K562 (cell line): Measurements from ENCODE around the gene OTOP1. TPM values are rescaled to one million over a fixed set of nuclear protein-coding genes. Genes with fewer than 3 reads are reported as not detected.

Experiments used
- ADNP ChIP-seq: fragments of 200-800 bp; sonication (Bioruptor generic); IDR thresholded peaks from 2 replicates; pipeline ENCODE4 v1.6.1; 2016; ENCODE audit warnings: missing genetic modification characterization, missing compliant biosample characterization
- C11orf30 ChIP-seq: fragments of 450-650 bp; IDR thresholded peaks from 2 replicates; pipeline ENCODE4 v1.6.1; 2016; ENCODE audit warnings: low read depth, mild to moderate bottlenecking
- CSDE1 ChIP-seq, 2 experiments: fragments of 450-650 bp; IDR thresholded peaks; 2 replicates each; pipeline ENCODE4 v1.6.1; 2016; ENCODE audit warnings: mild to moderate bottlenecking in 1 of 2
- DDX20 ChIP-seq: fragments of 450-650 bp; IDR thresholded peaks from 2 replicates; pipeline ENCODE4 v1.6.1; 2016; ENCODE audit warnings: missing genetic modification characterization, low read depth, mild to moderate bottlenecking, missing compliant biosample characterization, moderate library complexity
- GABPA ChIP-seq: fragments of 200-800 bp; sonication (Bioruptor generic); conservative IDR thresholded peaks from 2 replicates; pipeline ENCODE4 v1.6.1; 2016; ENCODE audit warnings: low read depth, missing genetic modification characterization, missing compliant biosample characterization
- ILF3 ChIP-seq: fragments of 450-650 bp; IDR thresholded peaks from 2 replicates; pipeline ENCODE4 v1.6.1; 2018; ENCODE audit warnings: antibody characterized with exemption, mild to moderate bottlenecking, moderate library complexity, borderline replicate concordance
- KAT2B ChIP-seq: IDR thresholded peaks from one replicate; pipeline ENCODE4 v1.6.1; 2012; ENCODE audit warnings: low read depth, mild to moderate bottlenecking, control low read depth, inconsistent platforms, low read length, moderate library complexity
- NR3C1 ChIP-seq: sonication (generic); formaldehyde crosslinking; IDR thresholded peaks from 2 replicates; pipeline ENCODE4 v1.8.1; 2022; ENCODE audit warnings: missing genetic modification reagents
- PURB ChIP-seq: sonication (generic); formaldehyde crosslinking; IDR thresholded peaks from 2 replicates; pipeline ENCODE4 v1.9.0; 2021; ENCODE audit warnings: low read depth, mild to moderate bottlenecking, missing genetic modification reagents
- RBBP5 ChIP-seq: fragments of 200-600 bp; sonication (generic); IDR thresholded peaks from 2 replicates; pipeline ENCODE4 v1.6.1; 2012; ENCODE audit warnings: borderline replicate concordance, mild to moderate bottlenecking, low read length, control low read depth, inconsistent platforms; ENCODE audit not compliant: insufficient read depth, poor library complexity, severe bottlenecking
- RHOXF2B ChIP-seq: fragments of 250-450 bp; sonication (Bioruptor Pico); conservative IDR thresholded peaks from 2 replicates; pipeline ENCODE4 v1.5.1; 2021
- RUNX1 ChIP-seq: sonication (generic); IDR thresholded peaks from 2 replicates; pipeline ENCODE4 v1.6.1; 2016; ENCODE audit warnings: antibody characterized with exemption, low read depth
- XRCC5 ChIP-seq: fragments of 200-400 bp; formaldehyde crosslinking; IDR thresholded peaks from 2 replicates; pipeline ENCODE4 v1.6.1; 2017; ENCODE audit warnings: low read depth, mild to moderate bottlenecking, low read length
- ZFP36 ChIP-seq: fragments of 150-350 bp; IDR thresholded peaks from 2 replicates; pipeline ENCODE4 v1.6.1; 2018; ENCODE audit warnings: low read length, low read depth; ENCODE audit not compliant: partially characterized antibody
- ZNF830 ChIP-seq: fragments of 250-450 bp; sonication (Bioruptor Pico); IDR thresholded peaks from 2 replicates; pipeline ENCODE4 v1.5.0; 2021; ENCODE audit warnings: mild to moderate bottlenecking
- polyA plus RNA-seq, 8 experiments: library from polyadenylated mRNA; depleted of rRNA in 4 of 8; stranded (reverse) in 5 of 8; unstranded in 3 of 8; fragments of >200 nt; fragmentation: Nextera tagmentation in 2 of 8; fragmentation: Illumina TruSeq in 1 of 8; extraction: Ambion mirVana in 2 of 8; extraction: Trizol in 1 of 8; gene quantifications; 2 replicates each; pipeline versions ENCODE4 v1.2.1 to v1.2.3, GENCODE V29; 2011 to 2014; ENCODE audit warnings: inconsistent platforms in 1 of 8, missing spikeins in 1 of 8
- total RNA-seq, 7 experiments: library from RNA; depleted of rRNA in 6 of 7; stranded (reverse); fragments of >200 nt in 6 of 7; fragmentation: Illumina TruSeq in 2 of 7; extraction: Trizol in 2 of 7; gene quantifications; 2 replicates each; pipeline versions ENCODE4 v1.2.1 to v1.2.3, GENCODE V29; 2011 to 2021; ENCODE audit warnings: low replicate concordance in 1 of 7
- TF ChIP-seq, protein P1 (sequence below): fragments of 250-450 bp; sonication (Bioruptor Pico); IDR thresholded peaks from 2 replicates; pipeline ENCODE4 v1.5.0; 2020; ENCODE audit warnings: mild to moderate bottlenecking
- TF ChIP-seq, protein P2 (sequence below), 2 experiments: fragments of 200-800 bp in 1 of 2; sonication (Bioruptor generic) in 1 of 2; sonication (generic) in 1 of 2; formaldehyde crosslinking in 1 of 2; IDR thresholded peaks in 1 of 2; conservative IDR thresholded peaks in 1 of 2; 2 replicates each; pipeline versions ENCODE4 v1.5.0 to v1.6.1; 2016 to 2020; ENCODE audit warnings: missing compliant biosample characterization in 1 of 2, missing genetic modification characterization in 1 of 2, missing genetic modification reagents in 1 of 2
- TF ChIP-seq, protein P3 (sequence below): sonication (generic); formaldehyde crosslinking; IDR thresholded peaks from 2 replicates; pipeline ENCODE4 v1.9.0; 2022; ENCODE audit warnings: mild to moderate bottlenecking, missing genetic modification reagents
- TF ChIP-seq, protein P4 (sequence below): sonication (generic); formaldehyde crosslinking; IDR thresholded peaks from 2 replicates; pipeline ENCODE4 v1.8.0; 2022; ENCODE audit warnings: missing genetic modification reagents, mild to moderate bottlenecking, moderate library complexity, borderline replicate concordance
- TF ChIP-seq, protein P5 (sequence below): fragments of 200-400 bp; formaldehyde crosslinking; IDR thresholded peaks from 2 replicates; pipeline ENCODE4 v1.6.1; 2017; ENCODE audit warnings: mild to moderate bottlenecking, low read depth, low read length, moderate library complexity

OTOP1 gene
- total and polyA plus RNA-seq, 9 of the 15 experiments (the other 6 are each of a cell fraction or from before 2014, with no cell fraction given): not detected

DNA sequence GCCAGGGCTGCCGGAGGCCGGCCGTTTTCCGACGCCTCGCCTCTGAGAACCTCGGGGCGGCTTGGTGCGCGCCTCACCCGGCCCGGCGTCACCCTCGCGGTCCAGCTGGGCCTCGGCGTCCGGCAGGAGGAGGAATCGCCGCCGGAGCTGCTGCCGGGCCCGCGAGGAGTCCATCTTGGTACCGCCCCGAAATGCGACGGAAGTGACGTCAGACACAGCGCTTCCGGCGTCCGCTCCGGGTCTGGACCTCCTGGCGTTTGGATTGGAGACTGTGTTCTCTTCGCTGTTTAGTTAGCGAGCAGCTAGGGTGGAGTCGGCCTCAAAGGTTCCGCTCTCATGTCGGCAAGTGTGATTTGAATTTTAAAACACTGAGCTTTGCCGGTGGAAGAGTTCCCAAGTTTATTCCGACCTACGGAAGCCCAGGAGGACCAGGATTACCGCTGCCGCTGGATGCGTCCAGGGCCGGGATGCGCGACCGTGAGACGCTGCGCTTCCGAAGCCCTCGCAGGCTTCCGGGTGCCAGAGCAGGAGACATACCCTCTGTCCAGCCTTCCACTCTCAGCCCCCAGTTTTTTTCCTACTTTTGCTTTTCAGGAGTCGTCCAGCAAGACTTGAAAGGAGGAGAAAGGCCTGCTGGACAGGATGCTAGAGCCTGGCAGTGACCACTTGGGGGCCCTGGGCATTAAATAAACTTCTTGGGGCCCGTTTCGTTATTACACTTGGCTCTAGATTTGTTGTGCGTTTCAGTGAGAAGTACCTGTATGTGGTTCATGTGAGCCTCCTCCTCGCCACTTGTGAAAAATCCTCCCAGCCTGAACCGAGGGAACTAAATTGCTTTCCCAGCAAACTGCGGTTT lies 21.5 kb upstream of the OTOP1 start, which contains the start of gene TMEM128 (continued):
- TF ChIP-seq ZFP36 (no peak), RHOXF2B (CRISPR knock-in tag) (no peak), KAT2B (no peak), ZNF830 (CRISPR knock-in tag) (0 out of 2 replicates have a peak, but pooled peaks have one; percentile 17), ILF3 (no peak), CSDE1 (IDR thresholded peaks at IDR 0.05) (peak in 1 of 2 experiments; percentile 50; a peak in 1 of 4 replicates), RBBP5 (peak; percentile 95), C11orf30 (peak; percentile 99), ADNP (tag) (no peak), NR3C1 (CRISPR knock-in tag) (no peak; the same call in 1 of the 2 replicates), DDX20 (tag) (no peak), GABPA (tag) (peak; percentile 99), PURB (CRISPR knock-in tag) (no peak), XRCC5 (peak; percentile 79; the same call in 1 of the 2 replicates), RUNX1 (no peak)
- TF ChIP-seq, protein P1, sequence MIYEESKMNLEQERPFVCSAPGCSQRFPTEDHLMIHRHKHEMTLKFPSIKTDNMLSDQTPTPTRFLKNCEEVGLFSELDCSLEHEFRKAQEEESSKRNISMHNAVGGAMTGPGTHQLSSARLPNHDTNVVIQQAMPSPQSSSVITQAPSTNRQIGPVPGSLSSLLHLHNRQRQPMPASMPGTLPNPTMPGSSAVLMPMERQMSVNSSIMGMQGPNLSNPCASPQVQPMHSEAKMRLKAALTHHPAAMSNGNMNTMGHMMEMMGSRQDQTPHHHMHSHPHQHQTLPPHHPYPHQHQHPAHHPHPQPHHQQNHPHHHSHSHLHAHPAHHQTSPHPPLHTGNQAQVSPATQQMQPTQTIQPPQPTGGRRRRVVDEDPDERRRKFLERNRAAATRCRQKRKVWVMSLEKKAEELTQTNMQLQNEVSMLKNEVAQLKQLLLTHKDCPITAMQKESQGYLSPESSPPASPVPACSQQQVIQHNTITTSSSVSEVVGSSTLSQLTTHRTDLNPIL (CRISPR knock-in tag): no peak
- TF ChIP-seq, protein P2, sequence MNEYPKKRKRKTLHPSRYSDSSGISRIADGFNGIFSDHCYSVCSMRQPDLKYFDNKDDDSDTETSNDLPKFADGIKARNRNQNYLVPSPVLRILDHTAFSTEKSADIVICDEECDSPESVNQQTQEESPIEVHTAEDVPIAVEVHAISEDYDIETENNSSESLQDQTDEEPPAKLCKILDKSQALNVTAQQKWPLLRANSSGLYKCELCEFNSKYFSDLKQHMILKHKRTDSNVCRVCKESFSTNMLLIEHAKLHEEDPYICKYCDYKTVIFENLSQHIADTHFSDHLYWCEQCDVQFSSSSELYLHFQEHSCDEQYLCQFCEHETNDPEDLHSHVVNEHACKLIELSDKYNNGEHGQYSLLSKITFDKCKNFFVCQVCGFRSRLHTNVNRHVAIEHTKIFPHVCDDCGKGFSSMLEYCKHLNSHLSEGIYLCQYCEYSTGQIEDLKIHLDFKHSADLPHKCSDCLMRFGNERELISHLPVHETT (CRISPR knock-in tag; conservative IDR thresholded peaks at IDR 0.05 in 1 of 2, IDR thresholded peaks at IDR 0.05 in 1 of 2): 0 out of 4 replicates have a peak, but pooled peaks of 1 of the 2 experiments have one; percentile 22
- TF ChIP-seq, protein P3, sequence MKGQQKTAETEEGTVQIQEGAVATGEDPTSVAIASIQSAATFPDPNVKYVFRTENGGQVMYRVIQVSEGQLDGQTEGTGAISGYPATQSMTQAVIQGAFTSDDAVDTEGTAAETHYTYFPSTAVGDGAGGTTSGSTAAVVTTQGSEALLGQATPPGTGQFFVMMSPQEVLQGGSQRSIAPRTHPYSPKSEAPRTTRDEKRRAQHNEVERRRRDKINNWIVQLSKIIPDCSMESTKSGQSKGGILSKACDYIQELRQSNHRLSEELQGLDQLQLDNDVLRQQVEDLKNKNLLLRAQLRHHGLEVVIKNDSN: no peak
- TF ChIP-seq, protein P4, sequence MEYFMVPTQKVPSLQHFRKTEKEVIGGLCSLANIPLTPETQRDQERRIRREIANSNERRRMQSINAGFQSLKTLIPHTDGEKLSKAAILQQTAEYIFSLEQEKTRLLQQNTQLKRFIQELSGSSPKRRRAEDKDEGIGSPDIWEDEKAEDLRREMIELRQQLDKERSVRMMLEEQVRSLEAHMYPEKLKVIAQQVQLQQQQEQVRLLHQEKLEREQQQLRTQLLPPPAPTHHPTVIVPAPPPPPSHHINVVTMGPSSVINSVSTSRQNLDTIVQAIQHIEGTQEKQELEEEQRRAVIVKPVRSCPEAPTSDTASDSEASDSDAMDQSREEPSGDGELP: peak; percentile 98
- TF ChIP-seq, protein P5, sequence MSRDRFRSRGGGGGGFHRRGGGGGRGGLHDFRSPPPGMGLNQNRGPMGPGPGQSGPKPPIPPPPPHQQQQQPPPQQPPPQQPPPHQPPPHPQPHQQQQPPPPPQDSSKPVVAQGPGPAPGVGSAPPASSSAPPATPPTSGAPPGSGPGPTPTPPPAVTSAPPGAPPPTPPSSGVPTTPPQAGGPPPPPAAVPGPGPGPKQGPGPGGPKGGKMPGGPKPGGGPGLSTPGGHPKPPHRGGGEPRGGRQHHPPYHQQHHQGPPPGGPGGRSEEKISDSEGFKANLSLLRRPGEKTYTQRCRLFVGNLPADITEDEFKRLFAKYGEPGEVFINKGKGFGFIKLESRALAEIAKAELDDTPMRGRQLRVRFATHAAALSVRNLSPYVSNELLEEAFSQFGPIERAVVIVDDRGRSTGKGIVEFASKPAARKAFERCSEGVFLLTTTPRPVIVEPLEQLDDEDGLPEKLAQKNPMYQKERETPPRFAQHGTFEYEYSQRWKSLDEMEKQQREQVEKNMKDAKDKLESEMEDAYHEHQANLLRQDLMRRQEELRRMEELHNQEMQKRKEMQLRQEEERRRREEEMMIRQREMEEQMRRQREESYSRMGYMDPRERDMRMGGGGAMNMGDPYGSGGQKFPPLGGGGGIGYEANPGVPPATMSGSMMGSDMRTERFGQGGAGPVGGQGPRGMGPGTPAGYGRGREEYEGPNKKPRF: no peak
